Kidney (tissue), 14 donors: ENCODE data around the gene TMEM116. TPM values are rescaled to one million over a fixed set of nuclear protein-coding genes. Genes with fewer than 3 reads are reported as not detected.

ENCODE experiments used
- DNase-seq, 5 donors: peaks; one replicate each; pipeline ENCODE4 v3.0.0-alpha.2; 2013 to 2020
- FAIRE-seq: peaks from 2 replicates; lab custom pipeline; 2012; peaks lifted over from hg19 to GRCh38; lab: Jason Lieb, UNC
- H3K27ac ChIP-seq, 2 donors: one replicate each; pipeline ENCODE4 v1.7.0; 2013; ENCODE audit warnings: low read depth in 2 of 2, low read length in 2 of 2, inconsistent platforms in 1 of 2
- H3K27me3 ChIP-seq: one replicate; pipeline ENCODE4 v1.7.1; 2013; ENCODE audit warnings: low read length, inconsistent platforms; ENCODE audit not compliant: control insufficient read depth, insufficient read depth
- H3K36me3 ChIP-seq, 3 donors: one replicate each; pipeline versions ENCODE4 v1.7.0 to v1.7.1; 2013; ENCODE audit warnings: low read length in 3 of 3, control low read depth in 1 of 3, inconsistent platforms in 1 of 3; ENCODE audit not compliant: insufficient read depth in 3 of 3, control insufficient read depth in 2 of 3
- H3K4me1 ChIP-seq, 3 donors: one replicate each; pipeline versions ENCODE4 v1.7.0 to v1.7.1; 2013; ENCODE audit warnings: low read length in 3 of 3, inconsistent platforms in 1 of 3, low read depth in 1 of 3; ENCODE audit not compliant: control insufficient read depth in 2 of 3, insufficient read depth in 2 of 3
- H3K4me3 ChIP-seq, 3 donors: one replicate each; pipeline versions ENCODE4 v1.7.0 to v1.8.1; 2013; ENCODE audit warnings: low read length in 3 of 3, control low read depth in 1 of 3, inconsistent platforms in 1 of 3
- H3K9ac ChIP-seq, 3 donors: one replicate each; pipeline versions ENCODE4 v1.7.0 to v1.7.1; 2013; ENCODE audit warnings: low read length in 3 of 3, control low read depth in 1 of 3, inconsistent platforms in 1 of 3
- H3K9me3 ChIP-seq, 3 donors: one replicate each; pipeline versions ENCODE4 v1.7.0 to v1.7.1; 2013; ENCODE audit warnings: low read length in 3 of 3, control low read depth in 1 of 3, inconsistent platforms in 1 of 3; ENCODE audit not compliant: control insufficient read depth in 2 of 3, insufficient read depth in 1 of 3
- CTCF ChIP-seq: IDR thresholded peaks from 3 replicates; pipeline ENCODE4 v1.5.1; 2012; ENCODE audit warnings: mild to moderate bottlenecking, moderate library complexity, borderline replicate concordance; ENCODE audit not compliant: insufficient read depth; ENCODE audit errors: extremely low read depth
- intact Hi-C: fragments of 100-400 bp; cut with DNase I; formaldehyde crosslinking; loops from one replicate; pipeline ENCODE4 v1.11.1; 2022
- polyA plus RNA-seq: library from polyadenylated mRNA; stranded (reverse); fragments of 350-450 nt; fragmentation: Illumina TruSeq; extraction: RNeasy Lipid Tissue Mini Kit (QIAGEN cat#74804); gene quantifications from one replicate; pipeline ENCODE4 v1.2.3, GENCODE V29; 2014; ENCODE audit warnings: low read depth, low replicate concordance; ENCODE audit not compliant: insufficient read depth
- total RNA-seq: library from RNA; stranded (reverse); fragmentation: NEBNext Ultra II Directional; extraction: Animal tissue kit (Norgen Biotek cat#: 25700); gene quantifications from one replicate; pipeline ENCODE4 v1.2.1, GENCODE V29; 2021
- donor health status: control.
- donor health status: control.
- donor health status: control.
- donor health status: control.
- donor health status: control.
- donor health status: DM: yes; HTN: yes; CAD: no.
- donor health status: Normal renal cell carcinoma (clear cell type).

Gene TMEM116
- total and polyA plus RNA-seq, 2 donors from 2014 or later: 20.2 to 59.7 TPM

DNA sequence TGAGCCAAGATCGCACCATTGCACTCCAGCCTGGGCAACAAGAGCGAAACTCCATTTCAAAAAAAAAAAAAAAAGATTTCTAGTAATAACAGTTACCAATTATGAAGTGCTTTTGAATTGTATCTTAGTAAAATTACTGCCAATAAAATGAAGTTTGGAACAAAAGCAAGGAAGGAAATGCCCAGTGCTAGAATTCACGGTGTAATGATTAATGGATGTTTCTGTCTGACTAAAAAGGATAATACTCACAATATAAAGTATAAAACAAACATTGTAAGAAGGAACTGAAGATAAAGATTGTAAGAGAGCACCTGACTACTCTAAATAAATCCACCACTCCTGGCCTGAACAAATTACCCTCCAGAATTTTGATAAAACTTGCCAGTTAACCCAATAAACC lies 4.0 kb downstream of the TMEM116 start:
- FAIRE-seq (no peak), DNase-seq (no peak)
- intact Hi-C loops: no loop called here
- Histone ChIP-seq H3K27me3 (no peaks in the 10 kb centered on the region), H3K36me3 (no peaks in the 10 kb centered on the region), H3K9ac (no peak overlapping the region), H3K4me3 (no peak overlapping the region), H3K9me3 (no peaks in the 10 kb centered on the region), H3K4me1 (peaks cover 0 to 14% (median 5%) of the 10 kb centered on the region in 3 donors), H3K27ac (no peak overlapping the region)
- no peak for TF ChIP-seq CTCF

DNA sequence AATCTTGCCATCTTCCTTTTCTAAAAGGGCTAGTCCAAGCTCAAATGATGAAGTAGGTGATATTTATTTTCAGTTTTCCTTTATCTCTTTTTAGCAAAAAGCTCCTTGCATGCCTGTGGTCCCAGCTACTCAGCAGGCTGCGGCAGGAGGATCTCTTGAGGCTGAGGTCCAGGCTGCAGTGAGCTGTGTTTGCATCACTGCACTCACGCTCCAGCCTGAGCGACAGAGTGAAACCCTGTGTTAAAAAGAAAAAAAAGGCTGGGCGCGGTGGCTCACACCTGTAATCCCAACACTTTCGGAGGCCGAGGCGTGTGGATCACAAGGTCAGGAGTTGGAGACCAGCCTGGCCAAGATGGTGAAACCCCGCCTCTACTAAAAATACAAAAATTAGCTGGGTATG lies 5.0 kb downstream of the TMEM116 start:
- no peaks in the 10 kb centered on the region for H3K36me3 ChIP-seq
- FAIRE-seq (no peak), DNase-seq (peak in 3 of 5 donors; percentile 47 to 73 (median 48))
- no peak overlapping the region for H3K9ac ChIP-seq
- intact Hi-C loops: no loop called here
- H3K27me3 ChIP-seq: no peaks in the 10 kb centered on the region
- H3K4me1 ChIP-seq: peaks cover 0 to 14% (median 5%) of the 10 kb centered on the region in 3 donors
- H3K27ac ChIP-seq: no peak overlapping the region
- no peaks in the 10 kb centered on the region for H3K9me3 ChIP-seq
- TF ChIP-seq CTCF: no peak
- H3K4me3 ChIP-seq: no peak overlapping the region

DNA sequence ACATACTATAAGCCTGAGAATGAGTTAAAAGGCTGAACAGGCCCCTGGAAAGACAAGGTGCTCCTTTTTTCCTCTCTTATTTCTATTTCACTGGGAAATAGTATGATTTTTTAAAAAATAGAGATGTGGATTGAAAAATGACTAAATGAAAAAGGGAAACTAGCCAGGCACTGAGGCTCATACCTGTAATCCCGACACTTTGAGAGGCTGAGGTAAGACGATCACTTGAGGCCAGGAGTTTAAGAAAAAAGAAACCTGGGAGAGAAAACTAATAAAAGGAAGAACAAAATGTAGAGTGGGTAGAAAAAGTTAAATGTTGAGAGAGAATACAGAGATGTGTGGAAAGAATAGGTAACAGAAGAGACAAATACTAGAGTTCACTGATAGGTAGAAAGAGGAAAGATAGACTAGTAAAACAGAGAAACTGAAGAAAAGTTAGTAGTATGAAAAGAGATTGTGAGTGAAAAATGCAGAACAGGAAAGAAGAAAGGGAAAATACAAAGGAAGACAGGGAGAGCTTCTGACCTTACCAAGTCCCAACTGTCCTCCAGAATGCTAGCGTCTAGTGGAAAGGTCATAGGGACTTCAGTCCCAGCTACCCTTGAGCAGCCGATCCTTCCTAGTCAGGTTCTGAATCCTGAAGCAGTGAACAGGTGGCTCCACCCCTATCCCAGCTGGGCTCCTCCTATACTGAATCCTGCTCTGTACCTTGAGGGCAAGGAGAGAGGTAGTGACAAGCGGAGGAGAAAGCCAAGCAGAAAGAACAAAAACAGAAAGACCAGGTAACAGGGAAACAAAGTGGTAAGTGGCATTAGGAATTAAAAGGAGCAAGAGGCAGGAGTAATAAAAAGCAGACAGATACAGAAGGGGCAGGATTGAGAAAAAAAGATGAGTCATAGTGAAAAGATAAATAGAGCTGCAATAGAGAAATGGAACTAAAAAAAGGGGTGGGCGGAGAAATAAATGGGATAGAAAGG lies 7.3 kb downstream of the TMEM116 start:
- DNase-seq (peak in 3 of 5 donors; percentile 35 to 64 (median 57)), FAIRE-seq (no peak)
- H3K4me1 ChIP-seq: peaks cover 0 to 3% (median 0%) of the 10 kb centered on the region in 3 donors
- H3K27me3 ChIP-seq: no peaks in the 10 kb centered on the region
- intact Hi-C loops: no loop called here
- no peaks in the 10 kb centered on the region for H3K36me3 ChIP-seq
- peak overlapping the region; percentile 13 to 78 (median 29) for H3K4me3 ChIP-seq
- H3K27ac ChIP-seq: peak overlapping the region; percentile 2 to 74
- H3K9me3 ChIP-seq: no peaks in the 10 kb centered on the region
- no peak for TF ChIP-seq CTCF
- H3K9ac ChIP-seq: peak overlapping the region; percentile 5 to 34 (median 12)
